AG09309 (cell line): ENCODE measurements around the gene SKA1.

Experiments used
- DNase-seq: peaks from one replicate; pipeline ENCODE4 v3.0.0-alpha.2; 2010; ENCODE audit warnings: low read depth
- H3K4me3 ChIP-seq: 2 replicates; pipeline ENCODE4 v1.5.1; 2011; ENCODE audit warnings: mild to moderate bottlenecking, low read depth, low read length, moderate library complexity; ENCODE audit not compliant: control insufficient read depth
- TF ChIP-seq, protein P1 (sequence below): IDR thresholded peaks from 2 replicates; pipeline ENCODE4 v1.5.1; 2011; ENCODE audit warnings: mild to moderate bottlenecking, low read depth, low read length, inconsistent platforms; ENCODE audit not compliant: insufficient read depth, control insufficient read depth; ENCODE audit errors: missing control alignments

Gene SKA1

DNA sequence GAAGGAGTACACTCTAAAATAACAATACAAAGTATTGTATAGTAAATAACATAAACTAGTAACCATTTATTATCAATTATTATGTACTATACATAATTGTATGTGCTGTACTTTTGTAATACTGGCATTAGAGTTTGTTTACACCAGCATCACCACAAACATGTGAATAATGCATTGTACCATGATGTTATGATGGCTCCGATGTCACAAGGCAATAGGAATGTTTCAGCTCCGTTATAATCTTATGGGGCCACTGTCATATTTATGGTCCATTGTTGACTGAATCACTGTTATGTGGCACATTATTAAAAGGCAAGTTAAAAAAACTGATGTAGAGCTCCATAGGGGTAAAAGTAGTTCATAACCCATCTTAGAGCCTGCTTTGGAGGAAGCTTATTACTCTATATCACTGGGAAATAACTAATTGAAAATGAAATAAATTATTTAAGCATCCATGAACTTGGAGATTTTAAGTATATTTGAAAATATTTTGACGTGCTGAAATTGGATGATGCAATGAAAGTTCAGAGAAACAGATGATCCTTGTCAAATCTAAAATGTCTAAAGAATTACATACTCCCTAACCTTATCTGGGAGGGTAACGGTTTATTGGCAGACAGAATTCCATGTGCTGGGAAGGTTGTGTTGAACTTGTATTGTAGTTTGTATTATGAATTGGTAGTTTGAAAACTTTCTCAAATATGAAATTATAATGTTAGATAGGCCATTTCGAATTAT lies 2.4 kb downstream of the SKA1 start:
- H3K4me3 ChIP-seq = no peak overlapping the region
- TF ChIP-seq, protein P1, sequence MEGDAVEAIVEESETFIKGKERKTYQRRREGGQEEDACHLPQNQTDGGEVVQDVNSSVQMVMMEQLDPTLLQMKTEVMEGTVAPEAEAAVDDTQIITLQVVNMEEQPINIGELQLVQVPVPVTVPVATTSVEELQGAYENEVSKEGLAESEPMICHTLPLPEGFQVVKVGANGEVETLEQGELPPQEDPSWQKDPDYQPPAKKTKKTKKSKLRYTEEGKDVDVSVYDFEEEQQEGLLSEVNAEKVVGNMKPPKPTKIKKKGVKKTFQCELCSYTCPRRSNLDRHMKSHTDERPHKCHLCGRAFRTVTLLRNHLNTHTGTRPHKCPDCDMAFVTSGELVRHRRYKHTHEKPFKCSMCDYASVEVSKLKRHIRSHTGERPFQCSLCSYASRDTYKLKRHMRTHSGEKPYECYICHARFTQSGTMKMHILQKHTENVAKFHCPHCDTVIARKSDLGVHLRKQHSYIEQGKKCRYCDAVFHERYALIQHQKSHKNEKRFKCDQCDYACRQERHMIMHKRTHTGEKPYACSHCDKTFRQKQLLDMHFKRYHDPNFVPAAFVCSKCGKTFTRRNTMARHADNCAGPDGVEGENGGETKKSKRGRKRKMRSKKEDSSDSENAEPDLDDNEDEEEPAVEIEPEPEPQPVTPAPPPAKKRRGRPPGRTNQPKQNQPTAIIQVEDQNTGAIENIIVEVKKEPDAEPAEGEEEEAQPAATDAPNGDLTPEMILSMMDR = no peak
- DNase-seq = no peak

DNA sequence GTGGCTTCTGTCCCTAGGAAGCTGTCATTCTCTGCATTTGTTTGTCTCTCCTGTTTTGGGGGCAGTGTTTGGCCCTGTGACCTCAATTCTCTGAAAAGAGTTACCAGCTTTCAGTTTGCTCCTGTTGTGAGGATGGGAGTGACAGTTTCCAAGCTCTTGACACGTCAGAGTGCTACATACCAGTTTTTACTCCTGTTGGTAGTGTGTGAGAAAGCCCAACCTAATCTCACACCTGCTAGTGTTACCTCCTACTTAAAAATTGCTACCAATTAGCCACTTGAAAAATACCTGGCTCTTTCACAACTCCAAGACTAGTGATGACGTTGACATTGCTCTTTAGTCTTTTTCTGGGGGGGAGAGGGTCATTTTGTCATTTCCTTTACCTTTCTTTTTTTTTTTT lies 14.1 kb downstream of the SKA1 start:
- no peak for DNase-seq
- TF ChIP-seq, protein P1 = no peak
- no peak overlapping the region for H3K4me3 ChIP-seq

DNA sequence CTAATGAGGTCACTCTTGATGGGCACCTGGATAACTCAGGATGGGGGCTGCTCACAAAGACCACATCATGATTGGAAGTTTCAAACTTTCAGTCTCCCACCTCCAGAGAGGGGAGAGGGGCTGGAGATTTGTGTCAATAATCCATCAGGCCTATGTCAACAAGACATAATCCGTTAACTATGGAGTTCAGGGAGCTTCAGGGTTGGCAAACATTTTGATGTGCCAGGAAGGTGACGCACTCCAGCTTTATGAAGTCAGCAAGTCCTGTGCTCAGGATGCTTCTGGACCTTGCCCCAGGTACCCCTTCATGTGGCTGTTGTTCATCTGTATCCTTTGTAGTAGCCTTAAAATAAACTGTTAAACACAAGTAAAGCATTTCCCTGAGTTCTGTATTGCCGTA lies 19.0 kb downstream of the SKA1 start:
- DNase-seq = no peak
- H3K4me3 ChIP-seq = no peak overlapping the region
- TF ChIP-seq, protein P1 = no peak

DNA sequence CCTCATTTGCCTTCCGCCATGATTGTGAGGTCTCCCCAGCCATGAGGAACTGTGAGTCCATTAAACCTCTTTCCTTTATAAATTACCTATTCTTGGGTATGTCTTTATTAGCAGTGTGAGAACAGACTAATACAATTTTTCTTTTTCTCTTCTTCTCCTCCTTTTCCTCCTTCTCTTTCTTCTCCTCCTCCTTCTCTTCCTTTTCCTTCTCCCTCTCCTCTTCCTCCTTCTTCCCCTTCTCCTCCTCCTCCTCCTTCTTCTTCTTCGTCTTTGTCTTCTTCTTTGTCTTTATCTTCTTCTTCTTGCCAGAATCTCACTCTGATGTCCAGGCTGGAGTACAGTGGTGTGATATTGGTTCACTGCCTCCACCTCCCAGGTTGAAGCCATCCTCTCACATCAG lies 20.2 kb downstream of the SKA1 start:
- DNase-seq = no peak
- no peak overlapping the region for H3K4me3 ChIP-seq

DNA sequence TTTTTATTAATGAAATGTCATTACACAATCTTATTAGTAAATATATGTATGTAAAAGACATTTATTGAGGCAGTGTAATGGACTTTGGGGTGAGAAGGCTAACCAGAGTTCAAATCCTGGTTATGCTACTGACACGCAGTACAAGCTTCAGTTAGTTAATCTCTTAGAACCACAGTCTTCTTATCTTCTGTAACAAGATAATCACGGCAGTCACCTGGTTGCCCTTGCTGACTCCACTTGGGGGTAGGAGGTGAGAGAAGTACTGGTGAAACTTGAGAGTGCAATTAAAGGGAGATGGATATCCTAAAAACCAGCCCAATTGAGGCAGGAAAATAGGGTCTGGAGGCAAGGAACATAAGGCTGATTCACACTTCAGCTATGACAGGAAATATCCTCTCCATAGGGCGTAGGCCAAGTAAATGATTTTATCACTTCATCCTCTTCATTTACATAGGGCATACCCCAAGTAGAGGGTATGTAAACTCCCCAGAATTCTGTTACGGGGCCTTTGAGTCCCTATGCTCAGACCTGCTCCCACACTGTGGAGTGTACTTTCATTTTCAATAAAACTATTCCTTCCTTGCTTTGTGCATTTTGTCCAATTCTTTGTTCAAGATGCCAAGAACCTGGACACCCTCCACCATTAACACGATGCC lies 21.3 kb downstream of the SKA1 start:
- H3K4me3 ChIP-seq = no peak overlapping the region
- DNase-seq = no peak
- TF ChIP-seq, protein P1 = no peak

More for the DNA sequence above, 20.2 kb downstream of the SKA1 start:
- TF ChIP-seq, protein P1 = no peak

DNA sequence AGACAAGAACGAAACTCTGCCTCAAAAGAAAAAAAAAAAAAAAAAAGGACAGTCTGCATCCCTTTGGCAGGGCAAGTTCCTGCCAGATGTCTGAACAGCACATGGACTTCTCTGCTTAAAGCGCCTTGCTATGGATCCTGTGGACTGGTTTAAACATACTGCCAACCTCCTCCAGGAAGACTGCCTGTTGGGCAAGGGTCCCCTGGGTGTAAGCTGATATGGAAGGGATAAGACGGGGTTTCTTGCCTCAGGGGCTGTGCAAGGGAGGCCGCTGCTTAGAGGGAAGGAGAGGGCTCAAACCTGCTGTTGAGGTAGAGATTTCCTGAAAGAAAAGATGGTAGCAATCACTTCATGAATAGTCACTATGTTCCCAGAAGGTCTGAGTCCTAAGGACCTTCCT lies 22.2 kb downstream of the SKA1 start:
- H3K4me3 ChIP-seq = no peak overlapping the region
- TF ChIP-seq, protein P1 = no peak
- no peak for DNase-seq
